ENCODE results near the gene ZFP62. TPM values are rescaled to one million over a fixed set of nuclear protein-coding genes. Genes with fewer than 3 reads are reported as not detected.

ZFP62 gene
- total and polyA plus RNA-seq, 2 of the 4 experiments (the other 2 are of a cell fraction): 8.2 to 20.3 TPM

DNA sequence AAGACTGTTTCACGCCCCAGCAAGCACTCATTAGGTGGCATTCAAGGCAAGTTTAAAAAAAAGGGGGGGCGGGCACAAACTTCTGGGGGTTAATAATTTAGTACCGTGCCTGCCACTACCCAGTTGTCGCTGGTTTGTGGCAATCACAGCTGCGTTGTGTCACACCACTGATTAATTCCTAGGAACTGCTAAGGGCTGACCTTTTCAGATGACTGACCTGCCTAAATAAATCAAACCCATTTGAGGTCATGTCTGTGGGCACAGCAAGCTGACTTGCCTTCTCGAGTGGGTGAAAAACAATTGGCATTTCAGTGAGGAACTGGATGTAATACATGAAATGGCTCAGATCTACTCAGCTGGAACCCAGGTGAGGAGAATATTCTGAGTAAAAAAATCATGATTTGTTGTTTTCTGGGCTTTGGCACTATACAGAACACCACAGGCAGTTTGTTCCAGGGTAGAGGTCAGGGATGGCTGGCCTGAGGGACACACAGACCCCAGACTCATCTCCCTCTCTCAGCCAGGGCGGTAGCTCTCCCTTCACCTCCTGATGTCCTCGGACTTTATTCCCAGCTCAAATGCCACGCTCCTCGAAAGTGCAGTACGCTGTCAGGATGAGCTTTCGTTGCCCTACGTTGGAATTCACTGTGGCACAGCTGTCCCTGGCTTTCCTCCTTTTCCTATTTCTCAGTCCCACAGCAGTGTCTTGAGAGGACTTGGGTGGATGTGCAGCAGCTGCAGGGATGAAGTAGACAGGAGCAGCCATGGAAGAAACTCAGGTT, 43.0 kb downstream of the ZFP62 start (continued):
- TF ChIP-seq, protein P1, sequence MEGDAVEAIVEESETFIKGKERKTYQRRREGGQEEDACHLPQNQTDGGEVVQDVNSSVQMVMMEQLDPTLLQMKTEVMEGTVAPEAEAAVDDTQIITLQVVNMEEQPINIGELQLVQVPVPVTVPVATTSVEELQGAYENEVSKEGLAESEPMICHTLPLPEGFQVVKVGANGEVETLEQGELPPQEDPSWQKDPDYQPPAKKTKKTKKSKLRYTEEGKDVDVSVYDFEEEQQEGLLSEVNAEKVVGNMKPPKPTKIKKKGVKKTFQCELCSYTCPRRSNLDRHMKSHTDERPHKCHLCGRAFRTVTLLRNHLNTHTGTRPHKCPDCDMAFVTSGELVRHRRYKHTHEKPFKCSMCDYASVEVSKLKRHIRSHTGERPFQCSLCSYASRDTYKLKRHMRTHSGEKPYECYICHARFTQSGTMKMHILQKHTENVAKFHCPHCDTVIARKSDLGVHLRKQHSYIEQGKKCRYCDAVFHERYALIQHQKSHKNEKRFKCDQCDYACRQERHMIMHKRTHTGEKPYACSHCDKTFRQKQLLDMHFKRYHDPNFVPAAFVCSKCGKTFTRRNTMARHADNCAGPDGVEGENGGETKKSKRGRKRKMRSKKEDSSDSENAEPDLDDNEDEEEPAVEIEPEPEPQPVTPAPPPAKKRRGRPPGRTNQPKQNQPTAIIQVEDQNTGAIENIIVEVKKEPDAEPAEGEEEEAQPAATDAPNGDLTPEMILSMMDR (conservative IDR thresholded peaks at IDR 0.05; ENCODE audit: low read depth, low read length): no peak

All from IMR-90 (cell line).